ENCODE measurements around the gene HEYL. TPM values are rescaled to one million over a fixed set of nuclear protein-coding genes. Genes with fewer than 3 reads are reported as not detected.

Gene HEYL
- total and polyA plus RNA-seq, 2 of the 8 experiments (the other 6 are each of a cell fraction or from before 2014, with no cell fraction given) = 1.8 to 3.1 TPM

DNA sequence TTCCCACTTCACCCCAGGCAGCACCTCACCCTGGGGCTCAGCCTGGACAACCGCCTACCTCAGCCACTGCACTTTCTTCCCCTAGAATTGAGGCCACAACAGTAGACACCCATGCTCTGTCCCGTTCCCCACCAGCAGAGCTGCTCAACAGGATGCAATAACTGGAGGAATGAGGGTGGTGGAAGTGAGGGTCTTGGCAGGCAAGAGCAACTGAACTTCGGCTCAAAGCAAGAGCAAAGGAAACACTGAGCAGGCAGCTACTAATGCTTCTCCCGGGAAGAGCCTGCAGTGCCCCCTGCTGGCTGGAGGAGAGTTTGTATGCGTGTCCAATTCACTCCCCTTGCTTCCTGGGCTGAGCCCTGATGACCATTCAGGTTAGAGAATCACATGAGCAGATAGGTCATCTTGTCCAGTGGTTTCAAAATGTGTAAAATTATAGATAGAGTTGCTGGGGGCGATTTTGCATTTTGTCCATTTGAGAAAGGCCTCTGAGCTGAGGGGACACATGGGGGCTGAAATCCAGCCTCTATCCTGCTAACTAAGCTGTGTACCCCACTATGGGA, 18.6 kb upstream of the HEYL start (continued):
- TF ChIP-seq SIRT6 (IDR thresholded peaks at IDR 0.05; ENCODE audit: low read length) (no peak), TBP (IDR thresholded peaks at IDR 0.05; ENCODE audit: low read depth, low read length) (no peak), ZNF274 (IDR thresholded peaks at IDR 0.05; ENCODE audit: borderline replicate concordance, extremely low read depth, low read length) (no peak), KDM1A (IDR thresholded peaks at IDR 0.05; ENCODE audit: borderline replicate concordance, low read length) (no peak), RBBP5 (IDR thresholded peaks at IDR 0.05; ENCODE audit: borderline replicate concordance, low read depth, low read length) (no peak), CHD2 (IDR thresholded peaks at IDR 0.05; ENCODE audit: low read length) (no peak)
- TF ChIP-seq, protein P1, sequence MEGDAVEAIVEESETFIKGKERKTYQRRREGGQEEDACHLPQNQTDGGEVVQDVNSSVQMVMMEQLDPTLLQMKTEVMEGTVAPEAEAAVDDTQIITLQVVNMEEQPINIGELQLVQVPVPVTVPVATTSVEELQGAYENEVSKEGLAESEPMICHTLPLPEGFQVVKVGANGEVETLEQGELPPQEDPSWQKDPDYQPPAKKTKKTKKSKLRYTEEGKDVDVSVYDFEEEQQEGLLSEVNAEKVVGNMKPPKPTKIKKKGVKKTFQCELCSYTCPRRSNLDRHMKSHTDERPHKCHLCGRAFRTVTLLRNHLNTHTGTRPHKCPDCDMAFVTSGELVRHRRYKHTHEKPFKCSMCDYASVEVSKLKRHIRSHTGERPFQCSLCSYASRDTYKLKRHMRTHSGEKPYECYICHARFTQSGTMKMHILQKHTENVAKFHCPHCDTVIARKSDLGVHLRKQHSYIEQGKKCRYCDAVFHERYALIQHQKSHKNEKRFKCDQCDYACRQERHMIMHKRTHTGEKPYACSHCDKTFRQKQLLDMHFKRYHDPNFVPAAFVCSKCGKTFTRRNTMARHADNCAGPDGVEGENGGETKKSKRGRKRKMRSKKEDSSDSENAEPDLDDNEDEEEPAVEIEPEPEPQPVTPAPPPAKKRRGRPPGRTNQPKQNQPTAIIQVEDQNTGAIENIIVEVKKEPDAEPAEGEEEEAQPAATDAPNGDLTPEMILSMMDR (IDR thresholded peaks at IDR 0.05; ENCODE audit: control extremely low read depth in 1 of 3, insufficient read depth in 1 of 3, low read depth in 1 of 3, low read length in 3 of 3) = peak; percentile 80 to 98 (median 92)
